Activated naive CD8-positive, alpha-beta T cell treated with anti-CD3 and anti-CD28 coated beads, Interleukin-2, amount 50 U/mL, for 24 hours (primary cell): ENCODE results near the gene DYNC1H1.
A peak's percentile ranks its signal among the peaks of the same experiment; 100 is the strongest.

Experiments used
- ATAC-seq: fragments of 150-1000 bp; cut with Tn5 transposase; one replicate; pipeline ENCODE4 v1.10.0; 2021
- DNase-seq: peaks from one replicate; pipeline ENCODE4 v3.0.0; 2021
- H3K27ac Mint-ChIP-seq: one replicate; pipeline ENCODE4 v1.8.0; 2021; ENCODE audit warnings: mild to moderate bottlenecking, mixed read lengths
- H3K27me3 Mint-ChIP-seq: one replicate; pipeline ENCODE4 v1.8.0; 2021; ENCODE audit warnings: mixed read lengths
- H3K36me3 Mint-ChIP-seq: one replicate; pipeline ENCODE4 v1.8.0; 2021; ENCODE audit warnings: low read depth, mixed read lengths
- H3K4me1 Mint-ChIP-seq: one replicate; pipeline ENCODE4 v1.8.0; 2021; ENCODE audit warnings: mixed read lengths
- H3K4me3 Mint-ChIP-seq: one replicate; pipeline ENCODE4 v1.8.0; 2021; ENCODE audit warnings: mild to moderate bottlenecking, moderate library complexity, mixed read lengths
- H3K9me3 Mint-ChIP-seq: one replicate; pipeline ENCODE4 v1.8.0; 2021; ENCODE audit warnings: mixed read lengths

DYNC1H1 gene

GRCh38 chr14:102094101-102094500 is 129.7 kb downstream of the DYNC1H1 start:
- no peak for DNase-seq
- H3K4me3 Mint-ChIP-seq: no peak overlapping the region
- H3K27me3 Mint-ChIP-seq: no peaks in the 10 kb centered on the region
- H3K36me3 Mint-ChIP-seq: peaks cover 1% of the 10 kb centered on the region
- no peaks in the 10 kb centered on the region for H3K9me3 Mint-ChIP-seq
- H3K27ac Mint-ChIP-seq: no peak overlapping the region
- peaks cover 31% of the 10 kb centered on the region for H3K4me1 Mint-ChIP-seq
- no peak for ATAC-seq

GRCh38 chr14:102095231-102095870 is 131.0 kb downstream of the DYNC1H1 start:
- Mint-ChIP-seq H3K27ac (peak overlapping the region; percentile 39), H3K9me3 (no peaks in the 10 kb centered on the region), H3K4me1 (peaks cover 22% of the 10 kb centered on the region), H3K27me3 (no peaks in the 10 kb centered on the region), H3K4me3 (no peak overlapping the region), H3K36me3 (no peaks in the 10 kb centered on the region)
- ATAC-seq (peak; percentile 81), DNase-seq (no peak)

DNA sequence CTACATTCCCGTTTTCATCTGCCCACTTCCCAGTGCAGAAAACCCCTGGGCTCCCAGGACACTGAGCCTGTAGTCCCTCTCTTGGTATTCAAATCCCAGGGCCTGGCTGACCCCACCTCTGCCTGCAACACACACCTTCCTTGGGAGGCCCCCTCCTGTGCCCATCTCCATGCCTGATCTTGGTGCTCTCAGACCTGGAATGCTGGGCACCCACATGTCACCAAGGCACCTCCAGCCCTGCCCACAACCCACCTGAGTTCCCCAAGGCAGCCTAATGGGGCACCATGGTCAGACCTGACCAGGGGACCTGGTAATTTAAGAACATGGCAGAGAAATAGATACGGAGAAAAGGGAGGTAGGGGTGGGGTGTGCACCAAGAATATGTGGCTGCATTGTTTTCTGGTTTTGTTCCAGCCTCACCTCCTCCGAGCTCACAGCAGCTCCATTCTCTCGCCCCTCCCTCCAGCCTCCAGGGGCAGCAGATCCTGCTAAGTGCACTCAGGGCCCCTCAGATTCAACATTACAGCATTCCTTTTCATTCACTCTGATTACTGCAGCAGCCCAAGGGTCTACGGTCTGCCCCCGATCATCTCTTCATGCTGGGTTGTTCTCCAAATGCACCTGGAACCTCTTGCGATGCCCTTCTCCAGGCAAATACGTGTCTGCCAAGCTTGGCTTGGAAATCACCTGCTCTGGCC is 131.6 kb downstream of the DYNC1H1 start:
- DNase-seq (no peak), ATAC-seq (no peak)
- Mint-ChIP-seq H3K27ac (peak overlapping the region; percentile 39), H3K36me3 (no peaks in the 10 kb centered on the region), H3K27me3 (no peaks in the 10 kb centered on the region), H3K9me3 (no peaks in the 10 kb centered on the region), H3K4me1 (peaks cover 22% of the 10 kb centered on the region), H3K4me3 (no peak overlapping the region)

DNA sequence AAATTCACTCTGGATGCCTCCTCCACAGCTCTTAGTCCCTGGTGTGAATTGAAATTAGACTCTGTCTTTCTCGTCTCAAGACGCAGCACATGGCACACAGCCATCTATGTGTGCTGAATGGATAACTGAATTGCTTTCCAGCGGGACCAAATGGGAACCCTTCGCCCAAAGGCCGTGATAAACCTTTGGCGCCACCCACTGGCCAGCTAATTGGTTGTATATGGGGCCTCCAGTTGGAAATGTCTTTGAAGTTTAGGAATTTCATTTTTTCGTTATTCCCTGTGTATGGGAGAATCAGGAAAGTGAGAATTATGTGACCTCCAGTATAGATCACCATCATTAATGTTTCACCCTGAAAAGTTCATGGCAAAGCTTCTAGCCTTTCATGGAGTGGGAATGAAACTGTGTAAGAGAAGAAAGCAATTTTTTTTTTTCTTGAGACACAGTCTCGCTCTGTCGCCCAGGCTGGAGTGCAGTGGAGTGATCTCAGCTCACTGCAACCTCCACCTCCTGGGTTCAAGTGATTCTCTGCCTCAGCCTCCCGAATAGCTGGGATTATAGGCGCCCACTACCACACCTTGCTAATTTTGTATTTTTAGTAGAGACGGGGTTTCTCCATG is 132.3 kb downstream of the DYNC1H1 start:
- Mint-ChIP-seq H3K27ac (peak overlapping the region; percentile 23), H3K4me1 (peaks cover 22% of the 10 kb centered on the region), H3K27me3 (no peaks in the 10 kb centered on the region), H3K36me3 (no peaks in the 10 kb centered on the region), H3K9me3 (no peaks in the 10 kb centered on the region), H3K4me3 (no peak overlapping the region)
- DNase-seq (peak; percentile 81), ATAC-seq (peak; percentile 38)

- Mint-ChIP-seq H3K9me3 (no peaks in the 10 kb centered on the region), H3K4me1 (peaks cover 22% of the 10 kb centered on the region), H3K27me3 (no peaks in the 10 kb centered on the region), H3K4me3 (no peak overlapping the region), H3K27ac (no peak overlapping the region), H3K36me3 (no peaks in the 10 kb centered on the region)
- DNase-seq: no peak
- ATAC-seq: no peak
These were observed 133.2 kb downstream of the DYNC1H1 start for GRCh38 chr14:102097441-102098135.

DNA sequence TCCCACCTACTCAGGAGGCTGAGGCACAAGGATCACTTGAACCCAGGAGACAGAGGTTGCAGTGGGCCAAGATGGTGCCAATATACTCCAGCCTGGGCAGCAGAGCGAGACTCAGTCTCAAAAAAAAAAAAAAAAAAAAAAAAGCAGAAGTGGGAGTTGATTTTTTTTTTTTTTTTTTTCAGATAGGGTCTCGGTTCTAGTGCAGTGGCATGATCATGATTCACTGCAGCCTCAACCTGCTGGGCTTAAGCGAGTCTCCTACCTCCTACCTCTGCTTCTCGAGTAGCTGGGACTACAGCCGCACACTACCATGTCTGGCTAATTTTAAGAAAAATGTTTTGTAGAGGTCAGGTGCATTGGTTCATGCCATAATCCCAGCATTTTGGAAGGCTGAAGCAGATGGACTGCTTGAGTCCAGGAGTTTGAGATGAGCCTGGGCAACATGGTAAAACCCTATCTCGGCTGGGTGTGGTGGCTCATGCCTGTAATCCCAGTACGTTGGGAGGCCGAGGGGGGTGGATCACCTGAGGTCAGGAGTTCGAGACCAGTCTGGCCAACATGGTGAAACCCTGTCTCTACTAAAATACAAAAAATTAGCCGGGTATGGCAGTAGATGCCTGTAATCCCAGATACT is 138.8 kb downstream of the DYNC1H1 start:
- no peak overlapping the region for H3K27ac Mint-ChIP-seq
- H3K9me3 Mint-ChIP-seq: no peaks in the 10 kb centered on the region
- H3K4me3 Mint-ChIP-seq: no peak overlapping the region
- ATAC-seq: no peak
- no peaks in the 10 kb centered on the region for H3K4me1 Mint-ChIP-seq
- no peak for DNase-seq
- H3K27me3 Mint-ChIP-seq: peaks cover 2% of the 10 kb centered on the region
- H3K36me3 Mint-ChIP-seq: no peaks in the 10 kb centered on the region

GRCh38 chr14:102105369-102105768 is 141.0 kb downstream of the DYNC1H1 start:
- peaks cover 10% of the 10 kb centered on the region for H3K9me3 Mint-ChIP-seq
- no peak overlapping the region for H3K4me3 Mint-ChIP-seq
- no peak for DNase-seq
- ATAC-seq: no peak
- peaks cover 2% of the 10 kb centered on the region for H3K27me3 Mint-ChIP-seq
- no peak overlapping the region for H3K27ac Mint-ChIP-seq
- H3K4me1 Mint-ChIP-seq: no peaks in the 10 kb centered on the region
- no peaks in the 10 kb centered on the region for H3K36me3 Mint-ChIP-seq
